EH (cell line): Measurements from ENCODE around the gene UBL4A.
"Not testable (repeated sequence)": the region's sequence is repeated elsewhere in the genome, so short reads cannot be mapped to it uniquely, and the experiment has no call there.

ENCODE experiments used
- DNase-seq: peaks from one replicate; pipeline ENCODE4 v3.0.0-alpha.2; 2015; ENCODE audit warnings: low read depth

Gene UBL4A

GRCh38 chrX:154507673-154508383 is 21.4 kb upstream of the UBL4A start:
- no peak for DNase-seq

- DNase-seq, result no peak
Measured at GRCh38 chrX:154506483-154507332, 20.3 kb upstream of the UBL4A start.

- DNase-seq, result peak; percentile 77
Measured at GRCh38 chrX:154505734-154506133, 19.3 kb upstream of the UBL4A start.

- DNase-seq, result no peak
Measured at GRCh38 chrX:154502989-154503388, 16.6 kb upstream of the UBL4A start.

- DNase-seq, result no peak
Measured at GRCh38 chrX:154502098-154502497, 15.7 kb upstream of the UBL4A start.

- not testable (repeated sequence) for DNase-seq
Measured at GRCh38 chrX:154501423-154501822, 15.0 kb upstream of the UBL4A start.

GRCh38 chrX:154496591-154497137 is 10.2 kb upstream of the UBL4A start:
- not testable (repeated sequence) for DNase-seq

- no peak for DNase-seq
Measured at GRCh38 chrX:154495472-154495922, 9.1 kb upstream of the UBL4A start.

GRCh38 chrX:154494715-154495114 is 8.3 kb upstream of the UBL4A start:
- no peak for DNase-seq

GRCh38 chrX:154490414-154491083 is 4.1 kb upstream of the UBL4A start, which contains the start of gene SLC10A3:
TSS of gene SLC10A3 (minus strand) at chrX:154490629. CDS start at chrX:154488940, 1,689 bp downstream.
- peak; percentile 93 for DNase-seq

- DNase-seq, result peak; percentile 70
Measured at GRCh38 chrX:154490021-154490413, 3.6 kb upstream of the UBL4A start.

GRCh38 chrX:154489182-154489581 is 2.8 kb upstream of the UBL4A start:
- no peak for DNase-seq

GRCh38 chrX:154488336-154489075 is 2.1 kb upstream of the UBL4A start:
- no peak for DNase-seq

- DNase-seq, result no peak
Measured at GRCh38 chrX:154487518-154488290, 1.3 kb upstream of the UBL4A start.

GRCh38 chrX:154486052-154486395 is 391 bp downstream of the UBL4A start:
- peak; percentile 24 for DNase-seq

GRCh38 chrX:154485150-154486051 is 1.0 kb downstream of the UBL4A start:
- DNase-seq, result no peak

GRCh38 chrX:154484255-154485149 is 1.9 kb downstream of the UBL4A start:
- peak; percentile 48 for DNase-seq

- DNase-seq, result no peak
Measured at GRCh38 chrX:154483325-154483724, 3.1 kb downstream of the UBL4A start.

GRCh38 chrX:154482786-154483185 is 3.6 kb downstream of the UBL4A start:
- no peak for DNase-seq
